H1 (cell line): ENCODE data around the gene CCDC86. TPM values are rescaled to one million over a fixed set of nuclear protein-coding genes. Genes with fewer than 3 reads are reported as not detected.

Experiments used
- CTCF ChIA-PET: fragments of 300-600 bp; sonication (Branson Sonifier 250); formaldehyde crosslinking; loops from one replicate; lab custom pipeline; 2021; ENCODE audit not compliant: partially characterized antibody; lab: Charles Lee
- POLR2A ChIA-PET: fragments of 300-600 bp; sonication (Branson Sonifier 250); formaldehyde crosslinking; loops from one replicate; lab custom pipeline; 2021; ENCODE audit warnings: inconsistent platforms; ENCODE audit not compliant: partially characterized antibody; lab: Charles Lee
- DNase-seq, 2 experiments: peaks; one replicate each; pipeline versions ENCODE4 v3.0.0 to v3.0.0-alpha.2; 2010 to 2022; ENCODE audit warnings: low spot score in 2 of 2, low read depth in 1 of 2, mixed read lengths in 1 of 2
- FAIRE-seq: peaks from 2 replicates; lab custom pipeline; 2011; peaks lifted over from hg19 to GRCh38; lab: Jason Lieb, UNC
- H2AFZ ChIP-seq: 2 replicates; pipeline ENCODE4 v1.8.1; 2012; ENCODE audit warnings: low read length, inconsistent platforms
- H2AK5ac ChIP-seq: 2 replicates; pipeline ENCODE4 v1.6.1; 2013; ENCODE audit warnings: low read depth, low read length
- H2BK120ac ChIP-seq: replicated peaks from 2 replicates; pipeline ENCODE3; 2013; ENCODE audit warnings: low read depth, low read length, inconsistent platforms
- H2BK12ac ChIP-seq: 2 replicates; pipeline ENCODE4 v1.6.1; 2013; ENCODE audit warnings: low read depth, low read length
- H2BK15ac ChIP-seq: 2 replicates; pipeline ENCODE4 v1.6.1; 2013; ENCODE audit warnings: low read length
- H2BK20ac ChIP-seq: 2 replicates; pipeline ENCODE4 v1.6.1; 2013; ENCODE audit warnings: low read length
- H2BK5ac ChIP-seq: 2 replicates; pipeline ENCODE4 v1.6.1; 2013; ENCODE audit warnings: low read depth, low read length
- H3K14ac ChIP-seq: 2 replicates; pipeline ENCODE4 v1.6.1; 2013; ENCODE audit warnings: inconsistent platforms; ENCODE audit not compliant: insufficient read length
- H3K18ac ChIP-seq: 2 replicates; pipeline ENCODE4 v1.6.1; 2013; ENCODE audit warnings: low read length; ENCODE audit errors: extremely low read depth
- H3K23ac ChIP-seq: 2 replicates; pipeline ENCODE4 v1.6.1; 2013; ENCODE audit warnings: inconsistent platforms; ENCODE audit not compliant: insufficient read length
- H3K23me2 ChIP-seq: 2 replicates; pipeline ENCODE4 v1.6.1; 2013; ENCODE audit warnings: low read depth, low read length
- H3K27ac ChIP-seq: 2 replicates; pipeline ENCODE4 v1.6.1; 2011; ENCODE audit warnings: low read depth, low read length, inconsistent platforms
- H3K27me3 ChIP-seq, 4 experiments: replicated peaks in 1 of 4; 1 replicate in 1 of 4; 2 replicates in 3 of 4; pipeline versions ENCODE4 v1.6.1 to v1.8.1; 2011 to 2013; ENCODE audit warnings: low read length in 3 of 4, mild to moderate bottlenecking in 3 of 4, inconsistent platforms in 2 of 4, mixed read lengths in 2 of 4, moderate library complexity in 1 of 4; ENCODE audit not compliant: control insufficient read depth in 3 of 4, insufficient read depth in 3 of 4; ENCODE audit errors: extremely low read depth in 1 of 4
- H3K36me3 ChIP-seq, 4 experiments: 2 replicates each; pipeline versions ENCODE4 v1.6.1 to v1.8.1; 2011 to 2013; ENCODE audit warnings: mild to moderate bottlenecking in 4 of 4, low read length in 3 of 4, moderate library complexity in 2 of 4, control low read depth in 1 of 4, inconsistent platforms in 1 of 4; ENCODE audit not compliant: insufficient read depth in 4 of 4, control insufficient read depth in 2 of 4
- H3K4ac ChIP-seq: replicated peaks from 2 replicates; pipeline ENCODE3; 2013; ENCODE audit warnings: low read length, low read depth, mixed read lengths, inconsistent platforms; ENCODE audit not compliant: insufficient read length
- H3K4me1 ChIP-seq, 4 experiments: replicated peaks in 1 of 4; 1 replicate in 1 of 4; 2 replicates in 3 of 4; pipeline versions ENCODE4 v1.6.1 to v1.8.1; 2011 to 2013; ENCODE audit warnings: low read length in 3 of 4, inconsistent platforms in 2 of 4, mixed read lengths in 1 of 4; ENCODE audit not compliant: insufficient read depth in 4 of 4, control insufficient read depth in 3 of 4
- H3K4me2 ChIP-seq, 2 experiments: 2 replicates each; pipeline versions ENCODE4 v1.6.1 to v1.8.1; 2011 to 2013; ENCODE audit warnings: low read depth in 2 of 2, low read length in 2 of 2, control low read depth in 1 of 2, inconsistent platforms in 1 of 2, mild to moderate bottlenecking in 1 of 2; ENCODE audit not compliant: insufficient read depth in 1 of 2
- H3K4me3 ChIP-seq, 4 experiments: fragments of 200-600, 300-600 bp in 1 of 4; sonication (generic), shearing (Covaris generic), sonication (Bioruptor Twin) in 1 of 4; 2 replicates each; pipeline versions ENCODE4 v1.5.1 to v1.8.1; 2011 to 2016; ENCODE audit warnings: low read length in 4 of 4, low read depth in 3 of 4, control low read depth in 2 of 4, inconsistent platforms in 2 of 4, mild to moderate bottlenecking in 2 of 4, mixed read lengths in 1 of 4, moderate library complexity in 1 of 4; ENCODE audit not compliant: insufficient read depth in 2 of 4; ENCODE audit errors: extremely low read depth in 1 of 4
- H3K56ac ChIP-seq: replicated peaks from 2 replicates; pipeline ENCODE3; 2013; ENCODE audit warnings: low read depth, mild to moderate bottlenecking, mixed read lengths, low read length, inconsistent platforms; ENCODE audit not compliant: insufficient read length
- H3K79me1 ChIP-seq: 2 replicates; pipeline ENCODE4 v1.6.1; 2013; ENCODE audit warnings: low read depth, low read length, control low read depth
- H3K79me2 ChIP-seq, 2 experiments: 2 replicates each; pipeline versions ENCODE4 v1.6.1 to v1.8.1; 2012 to 2013; ENCODE audit warnings: low read length in 2 of 2, mild to moderate bottlenecking in 2 of 2, inconsistent platforms in 1 of 2; ENCODE audit not compliant: insufficient read depth in 2 of 2, control insufficient read depth in 1 of 2
- H3K9ac ChIP-seq, 4 experiments: replicated peaks in 1 of 4; 1 replicate in 1 of 4; 2 replicates in 3 of 4; pipeline versions ENCODE4 v1.6.1 to v1.8.1; 2011 to 2013; ENCODE audit warnings: low read depth in 3 of 4, low read length in 3 of 4, control low read depth in 2 of 4, mild to moderate bottlenecking in 2 of 4, moderate library complexity in 2 of 4, inconsistent platforms in 1 of 4; ENCODE audit errors: extremely low read depth in 1 of 4
- H3K9me3 ChIP-seq, 2 experiments: 2 replicates each; pipeline versions ENCODE4 v1.6.1 to v1.8.1; 2012 to 2013; ENCODE audit warnings: mild to moderate bottlenecking in 2 of 2, moderate library complexity in 2 of 2, control low read depth in 1 of 2, inconsistent platforms in 1 of 2, low read depth in 1 of 2, low read length in 1 of 2, mixed read lengths in 1 of 2; ENCODE audit not compliant: insufficient read depth in 2 of 2
- H4K20me1 ChIP-seq, 2 experiments: replicated peaks in 1 of 2; 2 replicates each; pipeline versions ENCODE3 to v1.8.1; 2011 to 2013; ENCODE audit warnings: inconsistent platforms in 2 of 2, low read length in 2 of 2, mild to moderate bottlenecking in 1 of 2; ENCODE audit not compliant: insufficient read depth in 2 of 2, control insufficient read depth in 1 of 2
- H4K5ac ChIP-seq: 2 replicates; pipeline ENCODE4 v1.6.1; 2013; ENCODE audit warnings: low read length, low read depth, mixed read lengths, inconsistent platforms; ENCODE audit not compliant: insufficient read length
- H4K8ac ChIP-seq: 2 replicates; pipeline ENCODE4 v1.8.0; 2013; ENCODE audit warnings: mild to moderate bottlenecking, moderate library complexity, low read length, inconsistent platforms; ENCODE audit not compliant: insufficient read depth; ENCODE audit errors: extremely low read depth
- H4K91ac ChIP-seq: replicated peaks from 2 replicates; pipeline ENCODE3; 2013; ENCODE audit warnings: low read length, mixed read lengths, inconsistent platforms; ENCODE audit not compliant: insufficient read length
- CBX5 ChIP-seq: fragments of 300-800, 300-1000 bp; sonication (generic); IDR thresholded peaks from 2 replicates; pipeline ENCODE4 v1.7.1; 2016; ENCODE audit warnings: antibody characterized with exemption, low read length, low read depth
- CEBPB ChIP-seq: IDR thresholded peaks from 2 replicates; pipeline ENCODE4 v1.6.1; 2012; ENCODE audit warnings: low read depth, low read length
- EGR1 ChIP-seq: IDR thresholded peaks from 2 replicates; pipeline ENCODE4 v1.6.1; 2011; ENCODE audit warnings: low read depth, low read length, borderline replicate concordance
- HDAC2 ChIP-seq, 2 experiments: fragments of 300-600 bp in 1 of 2; sonication (generic) in 1 of 2; IDR thresholded peaks; 2 replicates each; pipeline ENCODE4 v1.6.1; 2011 to 2012; ENCODE audit warnings: low read depth in 2 of 2, low read length in 2 of 2, mild to moderate bottlenecking in 2 of 2, moderate library complexity in 2 of 2, borderline replicate concordance in 1 of 2, inconsistent platforms in 1 of 2
- MAFK ChIP-seq: IDR thresholded peaks from 2 replicates; pipeline ENCODE4 v1.6.1; 2012; ENCODE audit warnings: low read depth, mild to moderate bottlenecking, improper control_type of control experiment, low read length
- SAP30 ChIP-seq: fragments of 300-600 bp; sonication (generic); IDR thresholded peaks from 2 replicates; pipeline ENCODE4 v1.7.1; 2012; ENCODE audit warnings: low read length, moderate library complexity, mild to moderate bottlenecking, inconsistent platforms; ENCODE audit not compliant: insufficient read depth, insufficient replicate concordance
- WGBS, 2 experiments: shearing (Covaris generic) in 1 of 2; methylation state at CpG; one replicate each; pipeline versions ENCODE4 v1.1.6 to v1.1.7; 2013 to 2015; ENCODE audit warnings: low lambda C conversion rate in 2 of 2, mixed read lengths in 2 of 2, inconsistent platforms in 1 of 2, low coverage in 1 of 2, missing lambda C conversion rate in 1 of 2; ENCODE audit not compliant: insufficient replicate concordance in 2 of 2, insufficient coverage in 1 of 2, insufficient read length in 1 of 2; ENCODE audit errors: extremely low coverage in 1 of 2, missing lambda C conversion rate in 1 of 2; 5-methylcytosine and 5-hydroxymethylcytosine counted together
- polyA plus RNA-seq, 7 experiments: library from polyadenylated mRNA; depleted of rRNA in 3 of 7; stranded (reverse) in 5 of 7; unstranded in 2 of 7; fragments of >200 nt in 5 of 7; fragments of 200-250 nt in 2 of 7; gene quantifications; 1 replicate in 5 of 7; 2 replicates in 1 of 7; 4 replicates in 1 of 7; pipeline versions ENCODE4 v1.2.1 to v1.2.3, GENCODE V29; 2011 to 2013; ENCODE audit warnings: missing spikeins in 2 of 7, mixed read lengths in 2 of 7
- total RNA-seq: library from RNA; stranded (reverse); fragmentation: NEBNext Ultra II Directional; extraction: Animal tissue kit (Norgen Biotek cat#: 25700); gene quantifications from 2 replicates; pipeline ENCODE4 v1.2.1, GENCODE V29; 2021

Gene CCDC86
- total and polyA plus RNA-seq, 2 of the 8 experiments (the other 6 are each of a cell fraction or from before 2014, with no cell fraction given), result 37.7 to 76.4 TPM

GRCh38 chr11:60797846-60798630, 43.9 kb upstream of the CCDC86 start:
- Histone ChIP-seq H2BK120ac (no peak overlapping the region), H3K9ac (no peak overlapping the region), H4K5ac (no peak overlapping the region), H4K91ac (no peak overlapping the region), H4K20me1 (no peaks in the 10 kb centered on the region), H3K36me3 (no peaks in the 10 kb centered on the region), H3K23me2 (no peaks in the 10 kb centered on the region), H3K27me3 (peaks cover 0 to 3% (median 0%) of the 10 kb centered on the region in 4 experiments; a peak in 2 of 7 replicates), H3K18ac (no peak overlapping the region), H3K79me1 (no peaks in the 10 kb centered on the region), H3K56ac (no peak overlapping the region), H3K4ac (no peak overlapping the region), H4K8ac (no peak overlapping the region), H2BK15ac (no peak overlapping the region), H3K9me3 (peaks cover 9 to 20% of the 10 kb centered on the region in 2 experiments; a peak in 3 of 4 replicates), H3K4me2 (no peak overlapping the region), H3K14ac (no peak overlapping the region), H3K23ac (no peak overlapping the region), H3K27ac (no peak overlapping the region), H2AK5ac (no peak overlapping the region), H2BK20ac (no peak overlapping the region), H2AFZ (no peak overlapping the region), H2BK5ac (no peak overlapping the region), H2BK12ac (no peak overlapping the region), H3K4me3 (no peak overlapping the region)
- CTCF ChIA-PET, result interaction anchor here (1.1 to 1.2 kb wide), 2 partner anchors 9 to 101 kb away, joined by 3 read pairs; no protein-coding TSS in a partner anchor
- WGBS, 2 experiments, result 85% methylated on average over 17 of the region's 17 CpGs; no CpG with 5 or more reads in 1 of the 2 experiments
- DNase-seq (no peak), FAIRE-seq (no peak)
- POLR2A ChIA-PET, result no interaction called here
- TF ChIP-seq SAP30, result no peak
- no peak for TF ChIP-seq MAFK
- no peak for TF ChIP-seq CEBPB
- TF ChIP-seq CBX5, result no peak
- no peak for TF ChIP-seq EGR1
- TF ChIP-seq HDAC2 (IDR thresholded peaks at IDR 0.05; ENCODE audit: borderline replicate concordance in 1 of 2, low read depth in 2 of 2, low read length in 2 of 2), result no peak
- TF ChIP-seq, all 59 proteins: peak for 0
- Histone ChIP-seq H3K79me2 (no peaks in the 10 kb centered on the region), H3K4me1 (no peaks in the 10 kb centered on the region)
